ENCODE measurements around the gene SERPINA6.

- no peak for TF ChIP-seq CTCF (IDR thresholded peaks at IDR 0.05)
- no peak for TF ChIP-seq POLR2A (IDR thresholded peaks at IDR 0.05)
Observed at GRCh38 chr14:94341656-94342333, 18.7 kb upstream of the SERPINA6 start.

All from breast epithelium (tissue), 3 donors.